Thoracic aorta (tissue), 2 donors: ENCODE results near the gene TMEM167A. TPM values are rescaled to one million over a fixed set of nuclear protein-coding genes. Genes with fewer than 3 reads are reported as not detected.

Source experiments
- ATAC-seq: fragments of 150-250 bp; one replicate; pipeline ENCODE4 v1.8.0; 2017; ENCODE audit warnings: low read depth; ENCODE audit not compliant: insufficient number of reproducible peaks, low FRiP score
- DNase-seq: peaks from one replicate; pipeline ENCODE4 v3.0.0-alpha.2; 2020; ENCODE audit warnings: low spot score
- H3K27ac ChIP-seq, 2 donors: fragments of 200-600 bp; sonication (generic); 1 replicate in 1 of 2; 2 replicates in 1 of 2; pipeline ENCODE4 v1.5.1; 2016; ENCODE audit warnings: mild to moderate bottlenecking in 2 of 2, moderate library complexity in 2 of 2
- H3K27me3 ChIP-seq: fragments of 200-600 bp; sonication (generic); replicated peaks from 2 replicates; pipeline ENCODE4 v1.6.0; 2016; ENCODE audit warnings: mild to moderate bottlenecking; ENCODE audit not compliant: insufficient read depth
- H3K36me3 ChIP-seq: fragments of 200-600 bp; sonication (generic); one replicate; pipeline ENCODE4 v1.5.1; 2016
- H3K4me1 ChIP-seq, 2 donors: fragments of 200-600 bp; sonication (generic); 1 replicate in 1 of 2; 2 replicates in 1 of 2; pipeline versions ENCODE4 v1.5.1 to v1.6.0; 2016; ENCODE audit warnings: low read depth in 2 of 2, mild to moderate bottlenecking in 1 of 2; ENCODE audit not compliant: control insufficient read depth in 1 of 2
- H3K4me3 ChIP-seq: fragments of 200-600 bp; sonication (generic); 2 replicates; pipeline ENCODE4 v1.5.1; 2016; ENCODE audit warnings: mild to moderate bottlenecking
- H3K9me3 ChIP-seq: fragments of 200-600 bp; sonication (generic); 2 replicates; pipeline ENCODE4 v1.5.1; 2016
- total RNA-seq, 2 donors: library from RNA; depleted of rRNA; stranded (reverse); fragments of >200 nt; gene quantifications; one replicate each; pipeline versions ENCODE4 v1.1.0 to v1.2.3, GENCODE V29; 2016
- TF ChIP-seq, protein P1 (sequence below): fragments of 200-600 bp; sonication (generic); IDR thresholded peaks from one replicate; pipeline ENCODE4 v1.5.1; 2019; ENCODE audit warnings: antibody characterized with exemption

TMEM167A gene
- total RNA-seq, 2 donors from 2014 or later = 55.6 to 58.6 TPM

DNA sequence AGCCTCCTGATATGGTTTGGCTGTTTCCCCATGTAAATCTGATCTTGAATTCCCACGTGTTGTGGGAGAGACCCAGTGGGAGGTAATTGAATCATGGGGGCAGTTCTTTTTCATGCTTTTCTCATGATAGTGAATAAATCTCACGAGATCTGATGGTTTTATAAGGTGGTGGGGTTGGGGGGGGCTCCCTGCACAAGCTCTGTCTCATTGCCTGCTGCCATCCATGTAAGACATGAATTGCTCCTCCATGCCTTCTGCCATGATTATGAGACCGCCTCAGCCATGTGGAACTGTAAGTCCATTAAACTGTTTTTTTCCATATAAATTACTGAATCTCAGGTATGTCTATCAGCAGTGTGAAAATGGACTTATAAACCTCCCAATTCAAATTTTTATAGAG is 13.0 kb upstream of the TMEM167A start:
- Histone ChIP-seq H3K4me1 (no peaks in the 10 kb centered on the region), H3K27ac (no peak overlapping the region), H3K4me3 (no peak overlapping the region), H3K36me3 (no peaks in the 10 kb centered on the region), H3K27me3 (no peaks in the 10 kb centered on the region), H3K9me3 (peaks cover 8% of the 10 kb centered on the region)
- TF ChIP-seq, protein P1, sequence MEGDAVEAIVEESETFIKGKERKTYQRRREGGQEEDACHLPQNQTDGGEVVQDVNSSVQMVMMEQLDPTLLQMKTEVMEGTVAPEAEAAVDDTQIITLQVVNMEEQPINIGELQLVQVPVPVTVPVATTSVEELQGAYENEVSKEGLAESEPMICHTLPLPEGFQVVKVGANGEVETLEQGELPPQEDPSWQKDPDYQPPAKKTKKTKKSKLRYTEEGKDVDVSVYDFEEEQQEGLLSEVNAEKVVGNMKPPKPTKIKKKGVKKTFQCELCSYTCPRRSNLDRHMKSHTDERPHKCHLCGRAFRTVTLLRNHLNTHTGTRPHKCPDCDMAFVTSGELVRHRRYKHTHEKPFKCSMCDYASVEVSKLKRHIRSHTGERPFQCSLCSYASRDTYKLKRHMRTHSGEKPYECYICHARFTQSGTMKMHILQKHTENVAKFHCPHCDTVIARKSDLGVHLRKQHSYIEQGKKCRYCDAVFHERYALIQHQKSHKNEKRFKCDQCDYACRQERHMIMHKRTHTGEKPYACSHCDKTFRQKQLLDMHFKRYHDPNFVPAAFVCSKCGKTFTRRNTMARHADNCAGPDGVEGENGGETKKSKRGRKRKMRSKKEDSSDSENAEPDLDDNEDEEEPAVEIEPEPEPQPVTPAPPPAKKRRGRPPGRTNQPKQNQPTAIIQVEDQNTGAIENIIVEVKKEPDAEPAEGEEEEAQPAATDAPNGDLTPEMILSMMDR = no peak
- no peak for ATAC-seq
- DNase-seq = no peak

DNA sequence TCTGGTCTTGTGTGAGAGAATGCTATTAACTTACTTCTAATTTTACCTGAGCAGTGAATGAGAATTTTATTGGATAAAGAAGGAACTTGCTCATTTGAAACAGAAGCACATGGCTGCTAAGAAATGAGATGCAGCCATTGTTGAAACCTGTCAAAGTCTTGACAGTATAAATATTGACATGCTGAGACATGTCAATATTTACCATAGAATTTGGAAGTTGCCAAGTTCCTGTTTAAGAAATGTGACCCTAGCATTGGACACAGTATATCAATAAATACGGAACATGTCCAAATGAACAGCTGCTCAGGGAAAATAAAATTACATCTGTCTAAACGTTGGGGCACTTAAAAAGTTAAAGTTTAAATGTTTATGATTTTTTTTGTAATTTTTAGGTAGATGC is 7.9 kb upstream of the TMEM167A start:
- Histone ChIP-seq H3K9me3 (no peaks in the 10 kb centered on the region), H3K4me1 (no peaks in the 10 kb centered on the region), H3K36me3 (no peaks in the 10 kb centered on the region), H3K4me3 (no peak overlapping the region), H3K27me3 (no peaks in the 10 kb centered on the region), H3K27ac (no peak overlapping the region)
- ATAC-seq (no peak), DNase-seq (no peak)
- TF ChIP-seq, protein P1 = no peak

GRCh38 chr5:83084336-83084735 is 7.1 kb upstream of the TMEM167A start:
- Histone ChIP-seq H3K9me3 (no peaks in the 10 kb centered on the region), H3K27me3 (no peaks in the 10 kb centered on the region), H3K4me3 (no peak overlapping the region), H3K27ac (no peak overlapping the region), H3K36me3 (no peaks in the 10 kb centered on the region), H3K4me1 (no peaks in the 10 kb centered on the region)
- TF ChIP-seq, protein P1 = no peak
- no peak for ATAC-seq
- DNase-seq = no peak

DNA sequence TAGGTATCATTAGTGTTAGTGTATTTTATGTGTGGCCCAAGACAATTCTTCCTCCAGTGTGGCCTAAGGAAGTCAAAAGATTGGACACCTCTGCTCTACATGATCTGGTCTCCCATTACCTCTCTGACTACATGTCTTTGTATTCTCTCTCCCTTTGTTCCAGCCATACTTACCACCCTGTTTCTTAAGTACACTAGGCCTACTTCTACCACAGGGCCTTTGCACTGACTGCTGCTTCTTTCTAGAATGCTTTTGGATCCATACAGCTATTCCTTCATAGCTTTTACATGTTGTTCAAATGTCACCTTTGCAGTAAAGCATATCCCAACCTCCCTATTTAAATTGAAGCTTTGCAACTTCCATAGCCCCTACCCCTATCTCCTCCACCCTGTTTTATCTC is 5.6 kb upstream of the TMEM167A start:
- DNase-seq (no peak), ATAC-seq (no peak)
- Histone ChIP-seq H3K27ac (no peak overlapping the region), H3K36me3 (no peaks in the 10 kb centered on the region), H3K9me3 (no peaks in the 10 kb centered on the region), H3K27me3 (no peaks in the 10 kb centered on the region), H3K4me3 (no peak overlapping the region), H3K4me1 (peaks cover 5 to 8% of the 10 kb centered on the region in 2 donors)
- TF ChIP-seq, protein P1 = no peak

- Histone ChIP-seq H3K9me3 (no peaks in the 10 kb centered on the region), H3K4me3 (peak overlapping the region; percentile 96), H3K27ac (peak overlapping the region; percentile 84 to 93), H3K4me1 (peaks cover 23 to 47% of the 10 kb centered on the region in 2 donors), H3K27me3 (no peaks in the 10 kb centered on the region), H3K36me3 (no peaks in the 10 kb centered on the region)
- ATAC-seq (no peak), DNase-seq (no peak)
- TF ChIP-seq, protein P1 = no peak
These were observed 568 bp upstream of the TMEM167A start for GRCh38 chr5:83077662-83078261.
